Loucy (cell line): ENCODE data around the gene CD6.

Experiments used
- CTCF ChIP-seq: fragments of 200-600 bp; sonication (generic); conservative IDR thresholded peaks from 2 replicates; pipeline ENCODE4 v1.5.1; 2014; ENCODE audit warnings: mild to moderate bottlenecking, antibody characterized with exemption, low read length
- EZH2phosphoT487 ChIP-seq: fragments of 200-600 bp; IDR thresholded peaks from 2 replicates; pipeline ENCODE4 v1.6.1; 2018; ENCODE audit warnings: antibody characterized with exemption, mild to moderate bottlenecking, moderate library complexity, borderline replicate concordance

DNA sequence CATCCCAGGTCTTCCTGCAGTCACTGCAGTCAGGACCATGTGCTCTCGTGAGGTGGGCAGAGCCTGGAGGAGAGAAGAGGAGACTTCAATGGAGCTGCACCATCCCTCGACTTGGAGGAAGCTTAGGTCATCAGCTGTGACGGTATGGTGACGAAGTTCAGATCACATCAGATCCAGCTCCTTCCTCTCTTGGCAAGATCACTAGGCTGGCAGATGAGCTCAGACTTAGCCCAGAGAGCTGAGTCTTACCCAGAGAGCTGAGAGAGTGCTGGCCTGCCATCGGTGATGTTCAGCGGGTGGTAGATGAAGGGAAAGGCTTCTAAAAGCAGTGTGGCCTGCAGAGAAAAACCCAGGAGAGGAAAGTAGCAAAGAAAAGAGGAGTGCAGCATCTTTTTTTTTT, 17.7 kb upstream of the CD6 start:
- TF ChIP-seq CTCF (no peak), EZH2phosphoT487 (no peak)
